ENCODE measurements around the gene LAIR1. TPM values are rescaled to one million over a fixed set of nuclear protein-coding genes. Genes with fewer than 3 reads are reported as not detected.

LAIR1 gene
- polyA plus RNA-seq (not detected in 3 replicates), polyA minus RNA-seq (not detected in 3 replicates)
- not detected for polyA plus RNA-seq (2011; ENCODE audit: low read depth)
- polyA plus RNA-seq (2011; cell fraction: cytosol; rRNA removed) = not detected in 2 replicates
- not detected in 2 replicates for polyA plus RNA-seq (2011; cell fraction: nucleus; rRNA removed)
- not detected in 2 replicates for polyA plus RNA-seq (2012; ENCODE audit: low replicate concordance)
- polyA minus RNA-seq (2011; cell fraction: cytosol; rRNA and poly(A)+ RNA removed) = not detected
- polyA minus RNA-seq (2011; cell fraction: nucleus; rRNA and poly(A)+ RNA removed) = not detected in 2 replicates

DNA sequence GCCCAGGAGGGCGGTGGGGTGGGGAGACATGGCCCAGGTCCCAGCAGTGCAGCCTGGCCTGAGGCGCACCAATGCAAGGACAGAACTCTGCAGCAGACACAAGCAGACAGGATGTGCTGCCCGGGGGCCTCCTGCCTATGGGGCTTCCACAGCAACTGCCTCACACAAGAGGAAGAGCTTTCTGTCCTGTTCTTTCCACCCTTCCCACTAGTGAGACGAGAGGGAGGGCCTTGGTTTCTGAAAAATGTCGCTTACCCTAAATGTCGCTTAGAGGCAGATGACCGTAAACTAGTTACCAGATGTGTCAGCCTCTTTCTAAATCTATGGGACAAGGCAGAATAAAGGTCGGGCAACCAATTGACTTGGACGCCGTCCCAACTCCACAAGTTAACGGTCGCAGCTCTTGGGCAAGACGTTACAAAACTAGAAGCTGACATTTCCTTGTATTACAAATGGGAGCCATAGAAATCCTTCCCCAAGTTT lies at the start of gene LAIR1:
LAIR1 (minus strand) TSS at position 157 of the 483 bp plus-strand sequence; CDS start at position 30, 127 bp downstream.
- no peaks in the 10 kb centered on the region for H4K20me1 ChIP-seq (ENCODE audit: control insufficient read depth, extremely low read depth, insufficient read depth, low read length)
- DNase-seq (ENCODE audit: low read depth, low spot score) = no peak
- no peaks in the 10 kb centered on the region for H3K36me3 ChIP-seq (ENCODE audit: control insufficient read depth in 2 of 2, extremely low read depth in 1 of 2, insufficient read depth in 2 of 2, low read length in 2 of 2)
- no peaks in the 10 kb centered on the region for H3K4me1 ChIP-seq (ENCODE audit: control insufficient read depth, extremely low read depth, insufficient read depth, low read length)
- dilution Hi-C loops (cut with MboI; ENCODE audit: extremely low pct_ligation_motif_present, low sequenced_read_pairs) = no loop called here
- H3K4me3 ChIP-seq (ENCODE audit: control insufficient read depth in 2 of 3, extremely low read depth in 1 of 3, insufficient read depth in 2 of 3, low read depth in 1 of 3, low read length in 3 of 3) = no peak within 1 kb of the TSS
- H3K9ac ChIP-seq (ENCODE audit: control insufficient read depth, extremely low read depth, insufficient read depth, low read length) = no peak within 1 kb of the TSS
- no peak within 1 kb of the TSS for H3K27ac ChIP-seq (ENCODE audit: control insufficient read depth, insufficient read depth, low read length)
- TF ChIP-seq CTCF (optimal IDR thresholded peaks at IDR 0.05 in 1 of 3, IDR thresholded peaks at IDR 0.05 in 1 of 3, conservative IDR thresholded peaks at IDR 0.05 in 1 of 3; ENCODE audit: extremely low read depth in 1 of 3, insufficient read depth in 2 of 3, low read length in 3 of 3) (no peak), EZH2 (IDR thresholded peaks at IDR 0.05; ENCODE audit: low read length) (no peak)
- no peaks in the 10 kb centered on the region for H3K9me1 ChIP-seq (ENCODE audit: control insufficient read depth, extremely low read depth, insufficient read depth, low read length)
- no peaks in the 10 kb centered on the region for H3K79me2 ChIP-seq (ENCODE audit: control insufficient read depth, insufficient read depth, low read length)
- FAIRE-seq = no peak
- no peak within 1 kb of the TSS for H3K4me2 ChIP-seq (ENCODE audit: control insufficient read depth, extremely low read depth, insufficient read depth, low read depth, low read length)
- H3K27me3 ChIP-seq (ENCODE audit: control insufficient read depth, extremely low read depth, insufficient read depth, low read length) = no peaks in the 10 kb centered on the region
- H2AFZ ChIP-seq (ENCODE audit: control insufficient read depth, low read length) = no peak within 1 kb of the TSS
- no peaks in the 10 kb centered on the region for H3K9me3 ChIP-seq (ENCODE audit: control insufficient read depth, low read depth, low read length)

DNA sequence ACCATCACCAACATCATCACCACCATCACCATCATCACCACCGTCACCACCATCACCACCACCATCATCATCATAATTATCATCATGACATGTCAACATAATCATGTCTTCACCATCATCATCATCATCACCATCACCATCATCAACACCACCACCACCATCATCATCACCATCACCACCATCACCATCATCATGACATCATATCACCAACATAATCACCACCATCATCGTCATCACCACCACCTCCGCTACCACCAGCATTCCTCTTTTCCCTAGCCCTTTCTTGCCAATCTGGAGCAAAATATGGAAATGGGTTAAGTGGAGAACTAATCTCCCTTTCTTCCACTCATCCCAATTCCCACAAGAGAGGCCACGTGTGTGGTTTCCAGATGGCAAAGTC lies 49.4 kb upstream of the LAIR1 start:
- Histone ChIP-seq H3K36me3 (ENCODE audit: control insufficient read depth in 2 of 2, extremely low read depth in 1 of 2, insufficient read depth in 2 of 2, low read length in 2 of 2) (no peaks in the 10 kb centered on the region), H3K9me3 (ENCODE audit: control insufficient read depth, low read depth, low read length) (peaks cover 3% of the 10 kb centered on the region), H3K9me1 (ENCODE audit: control insufficient read depth, extremely low read depth, insufficient read depth, low read length) (no peaks in the 10 kb centered on the region), H3K27ac (ENCODE audit: control insufficient read depth, insufficient read depth, low read length) (no peak overlapping the region), H2AFZ (ENCODE audit: control insufficient read depth, low read length) (no peak overlapping the region), H3K4me2 (ENCODE audit: control insufficient read depth, extremely low read depth, insufficient read depth, low read depth, low read length) (no peak overlapping the region), H3K79me2 (ENCODE audit: control insufficient read depth, insufficient read depth, low read length) (no peaks in the 10 kb centered on the region), H3K9ac (ENCODE audit: control insufficient read depth, extremely low read depth, insufficient read depth, low read length) (no peak overlapping the region), H3K4me3 (ENCODE audit: control insufficient read depth in 2 of 3, extremely low read depth in 1 of 3, insufficient read depth in 2 of 3, low read depth in 1 of 3, low read length in 3 of 3) (no peak overlapping the region), H3K4me1 (ENCODE audit: control insufficient read depth, extremely low read depth, insufficient read depth, low read length) (no peaks in the 10 kb centered on the region), H4K20me1 (ENCODE audit: control insufficient read depth, extremely low read depth, insufficient read depth, low read length) (no peaks in the 10 kb centered on the region), H3K27me3 (ENCODE audit: control insufficient read depth, extremely low read depth, insufficient read depth, low read length) (peaks cover 33% of the 10 kb centered on the region)
- FAIRE-seq = no peak
- no peak for DNase-seq (ENCODE audit: low read depth, low spot score)
- dilution Hi-C loops (cut with MboI; ENCODE audit: extremely low pct_ligation_motif_present, low sequenced_read_pairs) = no loop called here
- TF ChIP-seq CTCF (optimal IDR thresholded peaks at IDR 0.05 in 1 of 3, IDR thresholded peaks at IDR 0.05 in 1 of 3, conservative IDR thresholded peaks at IDR 0.05 in 1 of 3; ENCODE audit: extremely low read depth in 1 of 3, insufficient read depth in 2 of 3, low read length in 3 of 3) (no peak), EZH2 (IDR thresholded peaks at IDR 0.05; ENCODE audit: low read length) (no peak)
